Upper lobe of left lung (tissue), 6 donors: ENCODE results near the gene MRPL43. TPM values are rescaled to one million over a fixed set of nuclear protein-coding genes. Genes with fewer than 3 reads are reported as not detected.

Experiments
- ATAC-seq, 2 donors: fragments of 200-7000 bp; cut with Tn5 transposase; one replicate each; pipeline ENCODE4 v1.9.1; 2022; ENCODE audit warnings: mild to moderate bottlenecking in 2 of 2, moderate library complexity in 2 of 2; ENCODE audit not compliant: low FRiP score in 2 of 2
- DNase-seq, 2 donors: peaks; one replicate each; pipeline ENCODE4 v3.0.0-alpha.2; 2019 to 2020
- H3K27ac ChIP-seq, 4 donors: fragments of 200-600 bp; sonication (generic); one replicate each; pipeline ENCODE4 v1.5.1; 2016 to 2019
- H3K27me3 ChIP-seq, 4 donors: fragments of 200-600 bp; sonication (generic); one replicate each; pipeline ENCODE4 v1.5.1; 2017 to 2019
- H3K36me3 ChIP-seq, 4 donors: fragments of 200-600 bp; sonication (generic); one replicate each; pipeline ENCODE4 v1.5.1; 2016 to 2019
- H3K4me1 ChIP-seq, 4 donors: fragments of 200-600 bp; sonication (generic); one replicate each; pipeline ENCODE4 v1.5.1; 2018 to 2019
- H3K4me3 ChIP-seq, 4 donors: fragments of 200-600 bp; sonication (generic); one replicate each; pipeline ENCODE4 v1.5.1; 2017 to 2019; ENCODE audit warnings: mild to moderate bottlenecking in 2 of 4, moderate library complexity in 1 of 4
- H3K9me3 ChIP-seq, 4 donors: fragments of 200-600 bp; sonication (generic); one replicate each; pipeline ENCODE4 v1.5.1; 2018 to 2019
- EP300 ChIP-seq, 4 donors: sonication (generic); formaldehyde crosslinking; IDR thresholded peaks; one replicate each; pipeline ENCODE4 v1.5.1; 2017; ENCODE audit warnings: antibody characterized with exemption in 4 of 4, control low read depth in 2 of 4
- POLR2A ChIP-seq, 4 donors: fragments of 450-650 bp; IDR thresholded peaks; one replicate each; pipeline ENCODE4 v1.5.1; 2016 to 2017; ENCODE audit warnings: antibody characterized with exemption in 4 of 4, mild to moderate bottlenecking in 2 of 4
- POLR2AphosphoS5 ChIP-seq, 2 donors: sonication (generic); formaldehyde crosslinking; IDR thresholded peaks; one replicate each; pipeline ENCODE4 v1.5.1; 2017; ENCODE audit warnings: antibody characterized with exemption in 2 of 2
- WGBS, 2 donors: methylation state at CpG; one replicate each; pipeline ENCODE4 v1.1.5; 2017 to 2018; 5-methylcytosine and 5-hydroxymethylcytosine counted together
- total RNA-seq, 6 donors: library from RNA; depleted of rRNA in 4 of 6; stranded (reverse); fragments of >200 nt in 4 of 6; gene quantifications; one replicate each; pipeline versions ENCODE4 v1.1.0 to v1.2.1, GENCODE V29; 2016 to 2021
- TF ChIP-seq, protein P1 (sequence below), 6 experiments: fragments of 450-650 bp in 4 of 6; fragments of 200-600 bp in 2 of 6; sonication (generic) in 2 of 6; IDR thresholded peaks; one replicate each; pipeline ENCODE4 v1.5.1; 2016 to 2019; ENCODE audit warnings: antibody characterized with exemption in 6 of 6
- donor health status: DM: no; HTN: no; CAD: no; lungs with moderate emphysema.
- donor health status: DM: no; HTN: yes; CAD: no; lungs with severe emphysema.

The MRPL43 gene
- total RNA-seq, 6 donors from 2014 or later, result 40.2 to 72.1 (median 63.5) TPM

DNA sequence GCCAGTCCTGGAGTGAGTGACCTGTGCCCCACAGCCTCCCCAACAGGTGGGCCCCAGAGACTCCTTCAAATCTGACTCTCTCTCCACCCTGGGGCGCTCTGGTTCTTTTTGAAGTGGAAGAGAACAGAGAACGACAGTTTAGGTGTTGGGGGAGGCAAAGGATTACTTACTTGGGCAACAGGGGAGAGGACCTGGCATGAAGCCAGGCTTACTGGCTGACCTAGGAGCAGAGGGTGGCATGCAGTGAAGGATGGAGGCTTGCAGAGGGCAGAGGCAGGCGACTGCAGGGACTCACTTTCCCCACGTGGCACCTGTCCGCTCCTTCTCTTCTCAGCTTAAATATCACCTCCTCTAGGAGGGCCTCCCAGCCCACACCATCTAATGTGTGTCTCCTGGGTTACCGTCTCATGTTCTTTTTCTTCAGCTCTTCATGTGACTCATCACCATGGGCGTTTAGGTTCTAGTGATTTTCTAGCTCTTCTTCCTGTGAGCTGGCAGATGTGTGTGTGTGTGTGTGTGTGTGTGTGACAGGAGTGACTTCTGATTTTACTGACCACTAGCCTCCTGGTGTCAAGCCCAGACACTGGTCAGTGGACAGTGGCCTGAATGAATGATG is 27.8 kb upstream of the MRPL43 start:
- peaks cover 0 to 5% (median 2%) of the 10 kb centered on the region in 4 donors for H3K27me3 ChIP-seq
- H3K9me3 ChIP-seq, result no peaks in the 10 kb centered on the region
- 43 to 50% methylated on average over 6 to 7 of the region's 7 CpGs for WGBS, 2 donors
- no peak for DNase-seq
- no peak overlapping the region for H3K27ac ChIP-seq
- no peak overlapping the region for H3K4me3 ChIP-seq
- TF ChIP-seq EP300 (IDR thresholded peaks at IDR 0.05) (no peak), POLR2AphosphoS5 (IDR thresholded peaks at IDR 0.05) (no peak), POLR2A (IDR thresholded peaks at IDR 0.05) (no peak)
- TF ChIP-seq, protein P1, sequence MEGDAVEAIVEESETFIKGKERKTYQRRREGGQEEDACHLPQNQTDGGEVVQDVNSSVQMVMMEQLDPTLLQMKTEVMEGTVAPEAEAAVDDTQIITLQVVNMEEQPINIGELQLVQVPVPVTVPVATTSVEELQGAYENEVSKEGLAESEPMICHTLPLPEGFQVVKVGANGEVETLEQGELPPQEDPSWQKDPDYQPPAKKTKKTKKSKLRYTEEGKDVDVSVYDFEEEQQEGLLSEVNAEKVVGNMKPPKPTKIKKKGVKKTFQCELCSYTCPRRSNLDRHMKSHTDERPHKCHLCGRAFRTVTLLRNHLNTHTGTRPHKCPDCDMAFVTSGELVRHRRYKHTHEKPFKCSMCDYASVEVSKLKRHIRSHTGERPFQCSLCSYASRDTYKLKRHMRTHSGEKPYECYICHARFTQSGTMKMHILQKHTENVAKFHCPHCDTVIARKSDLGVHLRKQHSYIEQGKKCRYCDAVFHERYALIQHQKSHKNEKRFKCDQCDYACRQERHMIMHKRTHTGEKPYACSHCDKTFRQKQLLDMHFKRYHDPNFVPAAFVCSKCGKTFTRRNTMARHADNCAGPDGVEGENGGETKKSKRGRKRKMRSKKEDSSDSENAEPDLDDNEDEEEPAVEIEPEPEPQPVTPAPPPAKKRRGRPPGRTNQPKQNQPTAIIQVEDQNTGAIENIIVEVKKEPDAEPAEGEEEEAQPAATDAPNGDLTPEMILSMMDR (IDR thresholded peaks at IDR 0.05), result no peak
- no peak for ATAC-seq
- H3K36me3 ChIP-seq, result no peaks in the 10 kb centered on the region
- peaks cover 18 to 33% (median 28%) of the 10 kb centered on the region in 4 donors for H3K4me1 ChIP-seq

DNA sequence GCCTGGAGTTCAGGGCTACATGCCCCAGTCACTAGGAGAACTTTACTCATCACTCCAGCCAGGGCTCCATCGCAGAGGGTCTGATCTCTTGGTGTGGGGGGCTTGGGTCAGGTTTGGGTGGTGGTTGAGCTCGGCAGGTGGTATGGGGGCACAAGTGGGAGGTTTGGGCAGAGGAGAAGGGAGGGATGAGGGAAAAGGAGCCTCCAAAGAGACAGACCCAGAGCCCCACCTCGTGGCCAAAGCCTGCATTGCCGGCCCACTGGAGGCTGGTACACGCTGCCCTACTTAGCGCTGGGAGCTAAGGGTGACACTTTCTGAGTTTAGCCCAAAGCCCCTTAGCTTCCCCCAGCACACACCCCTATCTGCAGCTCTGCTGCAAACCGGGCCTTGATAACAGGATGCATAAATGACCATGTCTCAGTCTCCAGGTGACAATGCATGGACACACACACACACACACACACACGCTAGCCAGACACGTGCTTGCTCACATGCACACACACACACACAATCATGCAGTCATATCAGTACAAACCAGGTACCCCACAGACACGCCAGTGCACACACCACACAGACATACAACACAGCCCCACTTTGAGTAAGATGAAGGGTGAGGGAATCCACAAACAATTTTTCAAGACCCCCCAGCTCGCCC is 27.1 kb upstream of the MRPL43 start:
- no peaks in the 10 kb centered on the region for H3K36me3 ChIP-seq
- peaks cover 18 to 33% (median 28%) of the 10 kb centered on the region in 4 donors for H3K4me1 ChIP-seq
- TF ChIP-seq, protein P1 (IDR thresholded peaks at IDR 0.05), result peak; percentile 87 to 96 (median 92)
- no peak for TF ChIP-seq EP300 (IDR thresholded peaks at IDR 0.05)
- 11 to 18% methylated on average over 10 to 11 of the region's 11 CpGs for WGBS, 2 donors
- H3K9me3 ChIP-seq, result no peaks in the 10 kb centered on the region
- peak; percentile 82 to 85 for ATAC-seq
- H3K27me3 ChIP-seq, result peaks cover 0 to 5% (median 2%) of the 10 kb centered on the region in 4 donors
- DNase-seq, result peak; percentile 82 to 95
- no peak overlapping the region for H3K4me3 ChIP-seq
- H3K27ac ChIP-seq, result no peak overlapping the region

DNA sequence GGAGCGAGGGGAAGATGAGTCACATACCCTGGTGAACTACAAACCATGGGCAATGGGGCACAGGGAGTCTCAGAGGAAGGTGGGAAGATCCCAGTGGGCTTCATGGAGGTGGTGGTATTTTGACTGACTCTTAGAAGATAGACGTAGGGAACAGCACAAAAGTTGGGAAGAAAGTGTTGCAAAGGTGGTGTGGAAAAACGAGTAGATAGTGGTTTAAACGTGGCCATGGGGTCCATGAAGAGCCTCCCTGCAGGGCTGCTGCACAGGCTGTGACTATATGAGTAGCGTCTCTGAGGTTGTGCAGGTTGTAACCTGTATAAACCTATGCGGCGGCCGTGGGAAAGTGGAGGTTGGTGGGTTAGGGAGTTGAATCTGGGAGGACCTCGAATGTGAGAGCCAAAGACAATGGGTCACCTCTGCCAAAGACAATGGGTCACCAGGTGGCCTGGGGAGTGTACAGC is 26.1 kb upstream of the MRPL43 start:
- no peak for TF ChIP-seq POLR2AphosphoS5 (IDR thresholded peaks at IDR 0.05)
- no peak for TF ChIP-seq EP300 (IDR thresholded peaks at IDR 0.05)
- TF ChIP-seq POLR2A (IDR thresholded peaks at IDR 0.05), result no peak
- TF ChIP-seq, protein P1 (IDR thresholded peaks at IDR 0.05), result no peak
- H3K4me1 ChIP-seq, result peaks cover 10 to 25% (median 21%) of the 10 kb centered on the region in 4 donors
- WGBS, 2 donors, result 45 to 50% methylated on average over 9 of the region's 9 CpGs
- H3K27me3 ChIP-seq, result peaks cover 0 to 3% (median 0%) of the 10 kb centered on the region in 4 donors
- no peaks in the 10 kb centered on the region for H3K36me3 ChIP-seq
- ATAC-seq (no peak), DNase-seq (no peak)
- peak overlapping the region in 3 of 4 donors; percentile 57 to 77 (median 58) for H3K27ac ChIP-seq
- no peak overlapping the region for H3K4me3 ChIP-seq
- no peaks in the 10 kb centered on the region for H3K9me3 ChIP-seq

DNA sequence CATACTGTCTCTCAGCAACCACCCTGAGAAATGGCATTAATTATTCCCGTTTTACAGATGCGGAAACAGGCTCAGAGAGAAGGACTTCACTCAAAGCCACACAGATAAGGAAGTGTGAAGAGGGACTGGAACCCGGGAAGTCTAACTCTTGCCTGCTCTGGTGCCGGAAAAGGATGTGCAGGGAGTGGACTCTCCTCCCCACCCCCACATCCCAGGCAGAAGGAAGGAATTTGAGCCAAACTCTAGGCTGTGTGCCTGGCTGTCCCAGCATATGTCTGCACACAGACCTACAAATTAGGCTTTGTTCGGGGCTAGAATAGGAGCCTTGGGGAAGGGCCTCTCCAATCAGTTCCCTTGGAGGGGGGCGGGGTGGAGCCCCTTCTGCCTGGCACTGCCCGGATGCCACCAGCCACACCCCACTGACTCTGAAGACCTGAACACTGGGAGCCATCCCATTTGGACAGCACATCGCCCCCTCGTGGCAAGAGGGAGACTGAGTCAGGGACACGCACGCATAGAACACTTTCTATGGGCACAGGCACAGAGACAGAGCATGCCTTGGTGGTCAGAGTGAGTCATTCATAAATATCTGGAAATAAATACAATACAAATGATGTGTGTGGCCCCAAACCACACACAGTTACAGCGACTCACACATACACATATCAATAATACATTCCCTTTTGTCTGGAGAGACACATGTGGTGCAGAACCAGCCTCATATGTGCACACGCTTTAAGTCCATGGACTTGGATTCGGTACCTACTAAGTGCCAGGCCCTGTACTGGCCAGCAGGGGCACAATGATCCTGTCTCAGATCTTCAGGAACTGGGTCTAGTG is 25.4 kb upstream of the MRPL43 start:
- Histone ChIP-seq H3K4me3 (no peak overlapping the region), H3K9me3 (no peaks in the 10 kb centered on the region), H3K36me3 (no peaks in the 10 kb centered on the region), H3K27me3 (no peaks in the 10 kb centered on the region), H3K27ac (peak overlapping the region; percentile 35 to 77 (median 58)), H3K4me1 (peaks cover 16 to 24% (median 21%) of the 10 kb centered on the region in 4 donors)
- ATAC-seq, result peak; percentile 85 to 92
- 8 to 20% methylated on average over 11 to 14 of the region's 14 CpGs for whole genome bisulfite sequencing, 2 donors
- TF ChIP-seq, protein P1 (IDR thresholded peaks at IDR 0.05), result peak; percentile 82 to 97 (median 93)
- TF ChIP-seq POLR2A (IDR thresholded peaks at IDR 0.05), result no peak
- peak; percentile 42 to 69 for TF ChIP-seq POLR2AphosphoS5 (IDR thresholded peaks at IDR 0.05)
- TF ChIP-seq EP300 (IDR thresholded peaks at IDR 0.05), result no peak
- peak; percentile 57 to 91 for DNase-seq
